Posterior cingulate gyrus (tissue), 11 donors: Measurements from ENCODE around the gene TEX30.
"Not testable (repeated sequence)": the region's sequence is repeated elsewhere in the genome, so short reads cannot be mapped to it uniquely, and the experiment has no call there.

Experiments used
- DNase-seq, 10 donors: peaks; one replicate each; pipeline versions ENCODE4 v3.0.0 to v3.0.0-alpha.2; 2020 to 2021; ENCODE audit warnings: mixed read lengths in 3 of 10
- intact Hi-C: fragments of 100-400 bp; cut with DNase I; formaldehyde crosslinking; loops from one replicate; pipeline ENCODE4 v1.15.1; 2023

TEX30 gene

DNA sequence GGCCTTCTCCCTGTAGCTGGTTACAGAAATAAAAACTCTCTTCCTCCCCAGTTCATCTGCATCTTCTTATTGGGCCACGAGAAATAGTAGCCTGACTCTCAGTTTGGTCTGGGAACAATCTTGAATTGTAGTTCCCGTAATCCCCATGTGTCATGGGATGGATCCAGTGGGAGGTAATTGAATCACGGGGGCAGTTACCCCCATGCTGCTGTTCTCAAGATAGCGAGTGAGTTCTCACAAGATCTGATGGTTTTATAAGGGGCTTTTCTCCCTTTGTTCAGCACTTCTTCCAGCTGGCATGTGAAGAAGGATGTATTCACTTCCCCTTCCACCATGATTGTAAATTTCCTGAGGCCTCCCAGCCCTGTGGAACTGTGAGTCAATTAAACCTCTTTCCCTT, 7.1 kb upstream of the TEX30 start:
- DNase-seq, intact Hi-C loops: not testable (repeated sequence)

- intact Hi-C loops = no loop called here
- DNase-seq = no peak
Measured at GRCh38 chr13:102779436-102780159, 6.0 kb upstream of the TEX30 start.

- intact Hi-C loops = no loop called here
- DNase-seq = no peak
Measured at GRCh38 chr13:102777736-102778135, 4.2 kb upstream of the TEX30 start.

- intact Hi-C loops = no loop called here
- no peak for DNase-seq
Measured at GRCh38 chr13:102776271-102776670, 2.7 kb upstream of the TEX30 start.

DNA sequence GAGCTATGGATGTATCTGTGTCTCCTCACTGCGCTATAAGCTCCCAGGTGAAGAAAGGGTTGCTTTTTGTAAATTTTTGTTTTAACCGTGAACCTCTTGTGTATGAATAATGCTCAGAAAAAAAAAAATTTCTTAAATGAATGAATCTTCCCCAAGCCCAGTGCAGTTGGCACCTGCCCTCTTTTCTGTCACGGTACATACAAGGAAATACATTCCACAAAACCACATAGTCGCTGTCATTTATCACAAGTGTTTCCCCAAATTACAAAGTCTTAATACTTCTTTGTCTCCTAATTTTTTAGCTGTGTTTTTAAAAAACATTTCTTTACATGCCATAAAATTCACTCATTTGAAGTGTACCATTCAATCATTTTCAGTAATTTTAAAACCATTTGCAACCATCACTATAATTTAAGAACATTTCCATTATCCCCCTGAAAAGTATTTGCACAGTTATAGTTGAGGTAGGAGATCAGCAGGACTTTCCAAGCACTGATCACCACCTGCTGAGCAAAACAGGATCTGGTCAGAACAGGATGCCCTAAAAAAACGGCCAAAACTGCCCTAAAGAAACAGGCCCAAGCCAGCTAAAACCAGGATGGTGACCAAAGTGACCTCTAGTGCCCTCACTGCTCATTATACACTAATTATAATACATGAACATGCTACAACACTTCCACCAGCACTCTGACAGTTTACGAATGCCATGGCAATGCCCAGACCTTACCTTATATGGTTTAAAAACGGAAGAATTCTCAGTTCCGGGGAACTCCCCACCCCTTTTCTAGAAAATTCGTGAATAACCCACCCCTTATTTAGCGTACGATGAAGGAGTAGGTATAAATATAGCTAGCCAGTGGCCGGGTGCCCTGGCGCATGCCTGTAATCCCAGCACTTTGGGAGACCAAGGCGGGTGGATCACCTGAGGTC, 1.3 kb upstream of the TEX30 start:
- intact Hi-C loops = no loop called here
- no peak for DNase-seq

DNA sequence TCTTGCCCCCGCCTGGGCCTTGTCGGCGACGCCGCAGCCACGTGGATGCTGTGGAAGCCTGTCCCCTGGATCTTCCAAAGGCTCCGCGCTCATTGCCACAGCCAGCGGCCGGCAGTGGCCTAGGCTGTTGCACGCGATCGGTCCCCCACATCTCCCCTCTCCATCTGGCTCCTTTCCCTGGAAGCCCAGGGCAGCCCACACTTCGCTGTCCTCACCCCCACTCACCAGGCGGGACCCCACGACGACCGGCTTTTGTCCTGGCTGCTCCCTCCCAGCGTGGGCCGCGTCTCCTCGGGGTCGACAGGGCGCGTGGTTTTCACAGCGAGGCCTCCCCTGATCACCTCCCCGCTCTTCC, 605 bp upstream of the TEX30 start:
- intact Hi-C loops = no loop called here
- DNase-seq = peak in 4 of 10 donors; percentile 10 to 86 (median 74)

GRCh38 chr13:102772042-102772425, 1.6 kb downstream of the TEX30 start:
- intact Hi-C loops = loop anchor here (2.0 kb wide), 2 partner anchors 75 to 179 kb away; partner anchors contain the start of gene ERCC5
- no peak for DNase-seq

- intact Hi-C loops = loop anchor here (2.0 kb wide), 2 partner anchors 75 to 179 kb away; partner anchors contain the start of gene ERCC5
- no peak for DNase-seq
Measured at GRCh38 chr13:102771298-102772041, 2.1 kb downstream of the TEX30 start.

DNA sequence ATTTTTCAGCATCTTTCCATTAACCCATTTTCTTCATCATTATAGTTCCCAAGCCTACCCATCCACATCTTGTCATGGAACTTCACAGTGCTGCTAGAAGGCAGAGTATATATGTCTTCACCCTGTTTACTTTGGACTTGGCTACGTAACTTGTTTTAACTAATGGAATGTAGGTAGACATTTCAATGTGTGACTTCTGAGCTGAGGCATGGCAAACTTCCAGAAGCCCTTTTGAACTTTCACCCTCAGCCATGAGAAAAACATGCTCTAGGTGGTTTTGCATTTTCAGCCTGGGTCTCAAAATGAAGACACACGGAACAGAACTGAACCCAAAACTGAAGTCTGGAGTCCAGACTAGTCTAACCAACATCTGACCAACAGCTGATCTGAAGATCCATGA, 3.2 kb downstream of the TEX30 start:
- no peak for DNase-seq
- intact Hi-C loops = no loop called here

DNA sequence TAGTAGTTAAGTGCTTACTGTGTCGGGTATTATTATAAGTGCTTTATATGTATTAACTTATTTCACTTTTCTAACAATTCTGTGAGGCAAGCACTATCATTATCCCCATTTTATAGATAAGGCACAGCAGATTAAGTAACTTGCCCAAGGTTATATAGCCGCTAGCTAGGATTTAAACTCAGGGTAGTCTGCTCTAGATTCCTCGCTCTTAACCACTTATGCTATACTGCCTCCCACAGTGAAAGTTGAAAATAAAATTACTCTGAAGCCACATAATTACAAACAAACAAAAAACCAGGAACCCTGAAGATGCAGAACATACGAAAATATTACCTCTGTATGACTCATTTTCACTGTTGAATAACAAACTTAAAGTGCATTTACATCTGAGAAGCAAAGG, 3.9 kb downstream of the TEX30 start:
- intact Hi-C loops = no loop called here
- DNase-seq = no peak

DNA sequence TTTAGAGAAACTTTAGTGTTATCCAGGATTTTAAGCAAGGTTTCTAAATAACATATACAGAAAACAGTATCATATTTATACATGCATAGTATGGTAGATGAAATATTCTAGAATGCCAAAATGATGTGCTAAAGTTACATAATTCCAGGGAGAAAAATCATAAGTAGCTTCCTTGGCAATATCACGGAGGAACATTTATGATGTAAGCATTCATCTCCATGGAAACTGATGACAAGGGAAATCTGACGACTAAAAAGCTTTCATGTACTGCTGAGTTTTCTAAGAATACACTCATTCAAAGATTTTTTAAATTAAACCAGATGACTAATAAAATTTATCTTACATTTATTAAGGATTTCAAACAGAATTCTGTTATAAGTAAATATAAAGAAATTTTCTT, 4.7 kb downstream of the TEX30 start:
- intact Hi-C loops = no loop called here
- no peak for DNase-seq

- intact Hi-C loops = no loop called here
- no peak for DNase-seq
Measured at GRCh38 chr13:102763741-102764140, 9.8 kb downstream of the TEX30 start.

- intact Hi-C loops = no loop called here
- DNase-seq = no peak
Measured at GRCh38 chr13:102761071-102761470, 12.5 kb downstream of the TEX30 start.

- intact Hi-C loops = no loop called here
- DNase-seq = no peak
Measured at GRCh38 chr13:102758842-102759241, 14.7 kb downstream of the TEX30 start.

DNA sequence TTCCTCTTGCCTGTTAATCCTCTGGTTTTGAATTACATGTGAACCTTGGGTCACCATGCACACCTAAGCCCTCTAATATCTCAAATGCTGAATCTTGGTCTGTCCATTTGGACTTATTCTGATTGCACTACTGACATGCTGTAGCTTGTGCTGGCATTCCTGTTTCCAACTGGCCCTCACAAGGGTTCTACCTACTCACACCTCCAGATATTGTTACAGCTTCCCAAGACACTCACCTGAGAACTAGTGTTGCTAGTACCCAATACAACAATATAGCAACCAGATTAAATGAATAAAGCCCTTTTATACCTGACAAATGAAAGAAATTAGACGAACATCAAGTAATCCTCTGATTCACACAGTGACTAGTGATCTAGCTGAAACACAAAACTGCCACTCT, 16.6 kb downstream of the TEX30 start:
- no peak for DNase-seq
- intact Hi-C loops = no loop called here

DNA sequence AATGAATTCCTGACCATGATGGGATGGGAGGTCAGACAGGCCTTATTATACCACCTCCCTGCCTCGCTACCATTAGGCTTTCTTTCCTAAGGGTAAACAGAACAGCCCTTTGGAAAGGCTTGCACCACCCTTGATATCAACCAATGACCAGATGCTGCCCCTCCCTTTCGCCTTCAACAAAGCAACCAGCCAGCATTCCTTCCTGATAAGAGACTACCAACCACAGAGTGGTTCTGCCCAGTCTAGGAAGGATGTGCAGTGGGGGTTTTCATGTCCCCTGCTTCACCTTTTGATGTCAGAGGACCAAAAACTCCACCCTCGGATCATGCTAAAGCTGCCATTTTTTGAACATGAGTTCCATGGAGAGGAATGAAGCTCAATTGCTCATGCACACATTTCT, 21.7 kb downstream of the TEX30 start:
- DNase-seq = no peak
- intact Hi-C loops = no loop called here

- intact Hi-C loops = no loop called here
- DNase-seq = no peak
Measured at GRCh38 chr13:102742506-102742905, 31.1 kb downstream of the TEX30 start.

DNA sequence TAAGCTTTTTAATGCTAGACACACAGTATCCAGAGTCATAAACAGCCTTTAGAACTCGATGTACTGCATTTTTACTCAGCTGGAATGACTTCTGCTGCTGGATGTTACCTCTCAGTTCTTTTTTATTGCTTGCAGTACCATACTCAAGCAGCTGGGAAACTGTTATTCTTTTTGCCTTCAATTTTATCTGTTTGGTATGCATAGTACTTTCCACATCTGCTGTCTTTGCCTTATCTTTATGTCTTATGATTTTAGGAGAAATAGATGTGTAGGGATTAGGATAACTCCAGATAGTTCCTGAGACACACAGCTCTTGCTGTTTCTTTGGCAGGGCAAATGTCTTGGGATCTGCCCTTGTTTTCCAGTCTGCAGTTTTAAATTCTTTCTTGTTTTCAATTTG, 31.5 kb downstream of the TEX30 start:
- DNase-seq = no peak
- intact Hi-C loops = no loop called here

DNA sequence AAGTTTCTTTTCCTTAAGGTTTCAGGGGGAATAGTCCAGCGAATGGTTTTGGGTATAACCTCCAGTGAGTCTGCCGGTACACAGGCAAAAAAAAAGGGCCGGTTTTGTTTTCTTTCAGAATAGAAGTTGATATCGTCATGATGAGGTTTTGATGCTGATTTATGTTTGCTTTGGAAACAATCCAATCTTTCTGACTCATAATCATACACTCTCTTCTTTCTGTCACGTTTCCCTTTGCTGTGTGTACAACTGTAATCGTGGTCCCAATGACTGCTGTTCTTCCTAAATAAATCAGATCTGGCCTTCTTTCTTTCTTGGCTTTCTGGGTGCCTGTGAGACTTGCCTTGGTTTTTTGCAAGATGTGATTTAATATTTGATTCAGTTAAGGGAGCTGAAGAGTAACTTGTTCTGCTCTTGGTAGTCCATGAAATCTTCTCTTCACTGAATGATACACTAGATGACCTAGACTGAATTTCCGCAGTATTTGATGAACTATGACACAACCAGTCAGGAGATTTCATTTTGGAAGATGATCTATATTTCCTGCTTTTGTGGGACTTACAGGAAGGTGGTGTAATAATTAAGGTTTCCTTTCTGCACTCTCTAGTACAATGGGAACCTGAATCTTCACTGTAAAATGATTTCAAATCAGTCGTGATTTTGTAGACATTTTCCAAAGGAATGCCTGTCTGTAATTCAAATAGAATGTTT, 43.9 kb downstream of the TEX30 start:
- DNase-seq = no peak
- intact Hi-C loops = no loop called here

DNA sequence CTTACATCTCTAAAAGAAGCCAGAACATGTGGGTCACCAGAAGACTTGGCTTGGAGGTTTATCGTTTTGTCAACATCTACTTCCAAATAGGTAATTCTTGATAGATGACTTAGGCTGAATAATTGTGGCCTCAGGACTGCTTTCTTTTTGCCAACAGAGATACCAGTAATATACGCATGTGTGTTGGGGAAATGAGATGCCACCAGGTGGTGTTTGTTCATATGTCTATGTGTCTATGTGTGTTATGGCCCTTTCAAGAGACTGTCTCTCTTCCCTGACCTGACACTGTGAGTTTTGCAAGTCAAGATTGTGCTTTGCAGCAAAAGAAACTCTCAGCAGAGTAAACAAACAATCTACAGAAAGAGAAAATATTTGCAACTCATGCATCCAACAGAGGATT, 47.2 kb downstream of the TEX30 start:
- intact Hi-C loops = no loop called here
- no peak for DNase-seq
